Nephron progenitor cell (in vitro differentiated cells): ENCODE data around the gene NTRK2.

Experiments
- DNase-seq: peaks from one replicate; pipeline ENCODE4 v3.0.0; 2021
- H3K27ac Mint-ChIP-seq: 2 replicates; pipeline ENCODE4 v1.8.0; 2021; ENCODE audit warnings: mild to moderate bottlenecking, moderate library complexity, mixed read lengths
- H3K27me3 Mint-ChIP-seq: 2 replicates; pipeline ENCODE4 v1.8.0; 2021; ENCODE audit warnings: mild to moderate bottlenecking, low read depth, mixed read lengths; ENCODE audit not compliant: poor library complexity
- H3K36me3 Mint-ChIP-seq: 2 replicates; pipeline ENCODE4 v1.8.0; 2021; ENCODE audit warnings: low read depth, mixed read lengths
- H3K4me1 Mint-ChIP-seq: 2 replicates; pipeline ENCODE4 v1.8.0; 2021; ENCODE audit warnings: mixed read lengths
- H3K4me3 Mint-ChIP-seq: 2 replicates; pipeline ENCODE4 v1.8.0; 2021; ENCODE audit warnings: mild to moderate bottlenecking, moderate library complexity, mixed read lengths
- H3K9me3 Mint-ChIP-seq: 2 replicates; pipeline ENCODE4 v1.8.0; 2021; ENCODE audit warnings: mild to moderate bottlenecking, moderate library complexity, mixed read lengths
- CTCF ChIP-seq: fragments of 200-600 bp; sonication (generic); IDR thresholded peaks from 2 replicates; pipeline ENCODE4 v1.5.0; 2021; ENCODE audit warnings: antibody characterized with exemption

Gene NTRK2

GRCh38 chr9:84880835-84881234 is 211.3 kb downstream of the NTRK2 start:
- H3K4me1 Mint-ChIP-seq: no peaks in the 10 kb centered on the region
- no peak overlapping the region for H3K4me3 Mint-ChIP-seq
- H3K27me3 Mint-ChIP-seq: no peaks in the 10 kb centered on the region
- no peak overlapping the region for H3K27ac Mint-ChIP-seq
- no peak for DNase-seq
- no peaks in the 10 kb centered on the region for H3K36me3 Mint-ChIP-seq
- H3K9me3 Mint-ChIP-seq: no peaks in the 10 kb centered on the region
- TF ChIP-seq CTCF: no peak

- H3K36me3 Mint-ChIP-seq: peaks cover 4% of the 10 kb centered on the region
- H3K4me1 Mint-ChIP-seq: peaks cover 16% of the 10 kb centered on the region
- peaks cover 4% of the 10 kb centered on the region for H3K9me3 Mint-ChIP-seq
These were observed 217.3 kb downstream of the NTRK2 start for GRCh38 chr9:84886866-84887265.

GRCh38 chr9:84891924-84892323 is 222.4 kb downstream of the NTRK2 start:
- H3K27me3 Mint-ChIP-seq: peaks cover 4% of the 10 kb centered on the region
- no peak for TF ChIP-seq CTCF
- no peak overlapping the region for H3K27ac Mint-ChIP-seq
- no peak overlapping the region for H3K4me3 Mint-ChIP-seq
- peaks cover 4% of the 10 kb centered on the region for H3K36me3 Mint-ChIP-seq
- DNase-seq: no peak
- peaks cover 4% of the 10 kb centered on the region for H3K9me3 Mint-ChIP-seq
- peaks cover 20% of the 10 kb centered on the region for H3K4me1 Mint-ChIP-seq

More at GRCh38 chr9:84886866-84887265, 217.3 kb downstream of the NTRK2 start:
- no peak overlapping the region for H3K4me3 Mint-ChIP-seq
- no peak for DNase-seq
- peaks cover 4% of the 10 kb centered on the region for H3K27me3 Mint-ChIP-seq
- H3K27ac Mint-ChIP-seq: no peak overlapping the region
- no peak for TF ChIP-seq CTCF

GRCh38 chr9:84893419-84894128 is 224.0 kb downstream of the NTRK2 start:
- Mint-ChIP-seq H3K27ac (no peak overlapping the region), H3K27me3 (peaks cover 4% of the 10 kb centered on the region), H3K36me3 (no peaks in the 10 kb centered on the region), H3K4me3 (no peak overlapping the region), H3K4me1 (peaks cover 33% of the 10 kb centered on the region), H3K9me3 (peaks cover 4% of the 10 kb centered on the region)
- TF ChIP-seq CTCF: no peak
- no peak for DNase-seq

- Mint-ChIP-seq H3K27me3 (peaks cover 4% of the 10 kb centered on the region), H3K36me3 (no peaks in the 10 kb centered on the region), H3K4me1 (peaks cover 37% of the 10 kb centered on the region), H3K9me3 (peaks cover 4% of the 10 kb centered on the region), H3K4me3 (no peak overlapping the region), H3K27ac (no peak overlapping the region)
- no peak for TF ChIP-seq CTCF
- DNase-seq: no peak
These were observed 225.3 kb downstream of the NTRK2 start for GRCh38 chr9:84894859-84895258.
